NCI-H524 treated with DMSO at 0.1 percent for 48 hours (cell line): ENCODE results near the gene DNAJC18.
"Not testable (repeated sequence)": the region's sequence is repeated elsewhere in the genome, so short reads cannot be mapped to it uniquely, and the experiment has no call there.

Experiments
- DNase-seq: peaks from one replicate; lab custom pipeline; 2025; lab: John Stamatoyannopoulos, UW

The DNAJC18 gene

GRCh38 chr5:139439013-139439903 is at the start of gene DNAJC18:
TSS of gene DNAJC18 (minus strand) at chr5:139439525. CDS start at chr5:139439445, 80 bp downstream.
- peak; percentile 87 for DNase-seq

- no peak for DNase-seq
Measured at GRCh38 chr5:139488260-139488659, 48.9 kb upstream of the DNAJC18 start.

- no peak for DNase-seq
Measured at GRCh38 chr5:139486201-139486600, 46.9 kb upstream of the DNAJC18 start.

- DNase-seq, result not testable (repeated sequence)
Measured at GRCh38 chr5:139482890-139483208, 43.5 kb upstream of the DNAJC18 start.

GRCh38 chr5:139482050-139482889 is 42.9 kb upstream of the DNAJC18 start, which contains the start of gene STING1:
TSS of gene STING1 (minus strand) at chr5:139482758. CDS start at chr5:139481704, 1,054 bp downstream.
- no peak for DNase-seq

GRCh38 chr5:139481580-139482049 is 42.3 kb upstream of the DNAJC18 start:
- no peak for DNase-seq

GRCh38 chr5:139481122-139481533 is 41.8 kb upstream of the DNAJC18 start:
- no peak for DNase-seq

GRCh38 chr5:139479729-139480128 is 40.4 kb upstream of the DNAJC18 start:
- not testable (repeated sequence) for DNase-seq

GRCh38 chr5:139478657-139479423 is 39.5 kb upstream of the DNAJC18 start:
- DNase-seq, result not testable (repeated sequence)

GRCh38 chr5:139475865-139476617 is 36.7 kb upstream of the DNAJC18 start:
- no peak for DNase-seq

GRCh38 chr5:139474890-139475791 is 35.8 kb upstream of the DNAJC18 start:
- DNase-seq, result peak; percentile 97

GRCh38 chr5:139473565-139473964 is 34.2 kb upstream of the DNAJC18 start:
- no peak for DNase-seq

- no peak for DNase-seq
Measured at GRCh38 chr5:139473105-139473504, 33.8 kb upstream of the DNAJC18 start.

GRCh38 chr5:139472386-139473030 is 33.2 kb upstream of the DNAJC18 start:
- DNase-seq, result no peak

- no peak for DNase-seq
Measured at GRCh38 chr5:139470821-139471300, 31.5 kb upstream of the DNAJC18 start, which contains the start of gene SMIM33. TSS of gene SMIM33 (plus strand) at chr5:139471004. CDS start at chr5:139471122, 118 bp downstream.

- DNase-seq, result no peak
Measured at GRCh38 chr5:139468421-139468931, 29.2 kb upstream of the DNAJC18 start.

- DNase-seq, result no peak
Measured at GRCh38 chr5:139462586-139463276, 23.4 kb upstream of the DNAJC18 start, which contains the start of gene ECSCR. TSS of gene ECSCR (minus strand) at chr5:139462743. CDS start at chr5:139462670, 73 bp downstream.

GRCh38 chr5:139461698-139462097 is 22.4 kb upstream of the DNAJC18 start:
- no peak for DNase-seq
